ENCODE data around the gene FXYD6.

DNA sequence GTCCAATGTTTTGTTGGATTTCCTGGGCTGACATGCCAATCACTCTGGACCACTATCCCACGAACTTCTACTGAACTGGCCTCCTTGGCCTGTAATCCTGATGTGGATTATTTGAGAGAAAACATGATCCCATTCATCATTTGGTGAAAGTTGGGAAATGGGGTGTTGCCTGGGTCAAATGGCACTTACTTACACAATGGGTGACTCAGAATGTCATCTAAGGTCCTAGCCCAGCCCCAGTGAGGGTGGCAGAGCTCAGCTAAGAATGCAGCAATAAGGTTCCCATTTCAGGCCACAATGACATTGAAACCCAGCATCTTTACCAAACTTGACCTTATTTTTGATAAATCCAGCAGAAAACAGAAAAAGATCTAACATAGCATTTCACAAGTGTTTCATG is 71.4 kb downstream of the FXYD6 start:
- TF ChIP-seq EP300 (IDR thresholded peaks at IDR 0.05) (no peak), POLR2A (IDR thresholded peaks at IDR 0.05) (no peak), POLR2AphosphoS5 (IDR thresholded peaks at IDR 0.05) (no peak)
- TF ChIP-seq, protein P1, sequence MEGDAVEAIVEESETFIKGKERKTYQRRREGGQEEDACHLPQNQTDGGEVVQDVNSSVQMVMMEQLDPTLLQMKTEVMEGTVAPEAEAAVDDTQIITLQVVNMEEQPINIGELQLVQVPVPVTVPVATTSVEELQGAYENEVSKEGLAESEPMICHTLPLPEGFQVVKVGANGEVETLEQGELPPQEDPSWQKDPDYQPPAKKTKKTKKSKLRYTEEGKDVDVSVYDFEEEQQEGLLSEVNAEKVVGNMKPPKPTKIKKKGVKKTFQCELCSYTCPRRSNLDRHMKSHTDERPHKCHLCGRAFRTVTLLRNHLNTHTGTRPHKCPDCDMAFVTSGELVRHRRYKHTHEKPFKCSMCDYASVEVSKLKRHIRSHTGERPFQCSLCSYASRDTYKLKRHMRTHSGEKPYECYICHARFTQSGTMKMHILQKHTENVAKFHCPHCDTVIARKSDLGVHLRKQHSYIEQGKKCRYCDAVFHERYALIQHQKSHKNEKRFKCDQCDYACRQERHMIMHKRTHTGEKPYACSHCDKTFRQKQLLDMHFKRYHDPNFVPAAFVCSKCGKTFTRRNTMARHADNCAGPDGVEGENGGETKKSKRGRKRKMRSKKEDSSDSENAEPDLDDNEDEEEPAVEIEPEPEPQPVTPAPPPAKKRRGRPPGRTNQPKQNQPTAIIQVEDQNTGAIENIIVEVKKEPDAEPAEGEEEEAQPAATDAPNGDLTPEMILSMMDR (IDR thresholded peaks at IDR 0.05) = no peak
